ENCODE data around the gene MYO5B.

The MYO5B gene

DNA sequence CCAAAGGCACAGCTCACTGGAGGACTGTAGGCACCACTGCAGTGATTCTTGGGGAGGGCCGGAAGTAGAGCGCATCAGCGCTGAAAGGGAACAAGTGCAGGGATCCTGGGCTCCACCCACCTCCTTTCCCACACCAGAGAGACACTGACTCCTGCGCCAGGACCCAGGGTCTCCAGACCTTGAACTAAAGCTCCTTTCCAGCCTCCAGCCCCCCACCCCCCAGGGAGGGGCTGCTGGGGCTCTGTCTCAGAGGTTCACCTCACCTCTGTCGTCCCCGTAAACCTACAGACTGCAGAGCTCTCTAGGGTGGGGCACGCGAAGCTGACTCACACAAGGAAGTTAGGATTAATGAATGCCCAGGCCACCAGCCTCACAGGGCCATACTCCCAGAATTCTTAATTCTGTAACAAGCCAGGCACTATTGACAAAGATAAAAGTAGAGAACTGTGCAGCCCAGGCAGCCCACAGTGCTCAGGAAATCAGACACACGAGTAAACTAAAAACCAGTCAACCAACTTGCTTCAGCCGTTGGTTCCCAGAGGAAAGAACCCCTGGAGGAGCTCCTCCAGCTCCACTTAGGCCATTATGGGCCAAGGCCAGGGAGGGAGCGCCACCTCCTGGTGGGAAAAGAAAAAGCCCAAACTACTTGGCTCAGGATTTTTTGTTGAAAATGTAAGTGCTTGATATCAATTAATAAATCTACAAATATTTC is 336.5 kb downstream of the MYO5B start:
- peak in 40 of 58 donors; percentile 8 to 77 (median 30) for DNase-seq

DNA sequence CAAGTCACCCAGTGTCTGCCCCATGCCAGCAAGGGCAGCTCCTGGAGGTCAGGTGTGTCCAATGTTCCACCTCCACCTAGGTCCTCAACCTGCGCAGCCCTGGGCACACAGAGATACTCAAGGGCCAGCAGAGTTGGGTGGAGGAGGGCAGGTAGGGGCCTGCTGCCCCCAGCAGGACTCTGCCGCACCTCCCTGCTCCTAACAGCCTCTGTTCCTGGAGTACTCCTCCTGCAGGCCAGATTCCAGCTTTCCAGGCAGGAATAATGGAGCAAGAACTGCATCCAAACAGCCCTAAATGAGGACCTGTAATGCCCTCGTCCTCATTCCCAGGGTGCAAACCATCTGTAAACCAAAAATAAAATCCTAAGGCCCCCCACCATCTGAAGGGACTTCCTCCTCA is 337.2 kb downstream of the MYO5B start:
- DNase-seq: no peak

DNA sequence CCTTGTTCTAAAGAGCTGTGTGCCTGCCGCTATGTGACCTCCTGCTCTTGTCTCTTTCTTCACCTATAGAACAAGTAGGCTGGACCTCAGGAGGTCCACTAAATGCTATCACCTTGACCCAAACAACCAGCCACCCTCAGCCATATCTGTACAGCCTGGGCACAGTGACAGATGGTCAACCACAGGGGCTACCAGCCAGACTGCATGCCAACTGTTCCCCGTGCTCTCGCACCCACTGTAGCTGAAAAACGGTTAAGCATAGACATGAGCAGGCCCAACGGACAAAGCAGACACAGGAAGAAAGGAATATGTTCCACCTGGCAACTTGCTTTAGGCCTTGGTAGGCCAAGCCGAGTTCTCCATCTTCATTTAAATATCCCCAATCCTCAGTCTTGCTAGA is 338.5 kb downstream of the MYO5B start:
- no peak for DNase-seq

DNA sequence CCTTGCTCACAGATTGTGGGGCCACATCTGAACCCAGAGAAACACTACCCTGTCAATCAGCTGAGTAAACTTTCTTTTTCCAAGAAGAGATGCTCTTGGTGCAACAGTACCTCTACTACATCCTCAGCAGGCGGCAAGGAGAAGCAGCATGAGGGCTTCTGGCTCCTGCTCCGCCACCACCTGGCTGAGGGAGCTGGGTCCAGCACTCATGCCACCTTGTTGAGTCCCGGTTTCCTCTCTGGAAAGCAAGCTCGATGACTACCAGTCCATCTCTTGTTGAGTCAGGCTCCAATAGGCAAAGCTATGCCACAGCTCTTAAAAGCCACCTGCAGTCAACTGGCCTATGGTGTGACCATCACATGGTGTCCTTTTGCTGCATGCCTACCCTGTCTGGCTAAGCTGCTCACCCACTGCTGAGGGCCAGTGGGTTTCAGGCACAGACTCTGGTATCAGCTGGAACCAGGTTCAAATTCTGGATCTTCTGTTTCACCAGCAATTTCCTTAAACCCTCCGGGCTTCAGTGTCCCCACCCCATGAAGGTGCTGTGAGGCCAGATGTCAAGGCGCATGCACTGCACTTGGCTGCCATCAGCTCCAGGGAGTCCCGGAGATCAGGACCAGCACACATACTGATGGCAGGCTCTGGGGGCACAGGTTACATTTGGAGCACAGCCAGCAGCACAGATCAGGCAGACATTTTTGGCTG is 339.1 kb downstream of the MYO5B start:
- DNase-seq: no peak

DNA sequence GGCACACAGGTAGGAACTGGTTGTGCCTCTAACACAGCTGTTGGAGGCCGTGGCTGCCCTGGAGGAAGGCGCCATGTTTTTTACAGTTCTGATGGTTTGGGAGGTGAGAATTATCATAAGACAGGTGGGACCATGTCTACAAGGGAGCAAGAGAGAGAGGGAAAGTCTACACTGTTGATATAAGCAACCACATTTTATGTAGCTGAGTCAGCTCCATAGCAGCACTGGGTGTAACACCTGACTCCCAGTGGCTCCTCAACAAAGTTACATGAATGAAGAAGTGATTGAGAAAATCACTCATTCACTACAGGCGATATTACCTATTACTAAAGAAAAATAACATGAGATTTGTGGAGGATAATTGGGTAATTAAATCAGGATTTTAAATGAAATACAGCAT is 340.3 kb downstream of the MYO5B start:
- DNase-seq: no peak

DNA sequence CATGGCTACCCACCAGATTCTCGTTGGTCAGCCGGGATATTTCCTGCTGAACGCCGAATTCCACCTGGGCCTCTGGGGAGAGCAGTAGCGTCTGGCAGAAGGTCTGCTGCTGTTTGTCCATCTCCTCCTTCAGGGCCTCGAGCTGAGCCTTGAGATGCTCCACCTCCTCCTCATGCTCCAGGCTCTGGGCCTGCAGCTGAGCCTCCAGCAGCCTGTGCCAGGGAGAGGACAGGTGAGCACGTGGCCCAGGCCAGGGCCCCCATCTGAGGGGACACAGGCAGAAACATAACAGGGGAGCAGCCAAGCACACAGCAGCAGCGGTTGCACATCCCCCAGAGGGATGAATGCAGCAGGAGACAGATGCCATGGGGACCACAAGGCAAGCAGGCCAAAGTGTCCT is 341.5 kb downstream of the MYO5B start:
- DNase-seq: no peak

DNA sequence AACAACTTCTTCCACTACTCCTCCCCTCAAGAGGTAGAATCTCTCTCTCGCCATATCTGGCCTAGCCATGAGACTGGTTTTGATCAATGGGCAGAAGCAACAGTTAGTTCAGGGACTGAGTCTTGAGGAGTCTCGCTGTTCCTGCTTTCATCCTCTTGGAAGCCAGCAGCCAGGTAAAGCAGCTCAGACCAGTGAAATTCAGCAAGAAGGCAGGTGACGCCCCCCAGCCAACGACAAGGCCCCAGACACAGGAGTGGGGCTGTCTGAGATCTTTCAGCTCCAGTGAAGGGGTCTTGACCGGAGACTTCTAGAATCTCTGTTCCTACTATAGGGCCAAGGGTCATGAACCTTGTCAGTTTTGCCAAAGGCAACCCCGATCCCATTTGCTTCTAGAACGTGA is 341.9 kb downstream of the MYO5B start:
- DNase-seq: no peak

DNA sequence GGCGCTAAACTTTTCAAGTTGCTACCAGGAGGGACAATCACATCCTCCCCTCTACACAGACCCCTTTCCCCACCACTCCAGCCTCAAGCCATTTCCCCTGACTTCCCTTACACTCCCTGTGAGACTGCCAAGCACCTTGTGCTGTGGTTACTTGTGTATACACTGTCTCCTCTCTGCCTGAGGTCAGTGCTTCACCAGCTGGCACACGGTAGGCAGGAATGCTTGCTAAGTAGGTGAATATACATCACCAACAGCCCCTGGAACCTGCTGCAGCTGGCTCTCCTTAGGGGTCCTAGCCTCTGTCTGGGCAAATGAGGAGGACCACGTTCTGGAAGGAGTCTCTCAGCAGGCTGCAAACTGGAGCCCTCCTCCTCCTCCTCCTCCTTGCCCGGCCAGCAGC is 343.3 kb downstream of the MYO5B start:
- no peak for DNase-seq

DNA sequence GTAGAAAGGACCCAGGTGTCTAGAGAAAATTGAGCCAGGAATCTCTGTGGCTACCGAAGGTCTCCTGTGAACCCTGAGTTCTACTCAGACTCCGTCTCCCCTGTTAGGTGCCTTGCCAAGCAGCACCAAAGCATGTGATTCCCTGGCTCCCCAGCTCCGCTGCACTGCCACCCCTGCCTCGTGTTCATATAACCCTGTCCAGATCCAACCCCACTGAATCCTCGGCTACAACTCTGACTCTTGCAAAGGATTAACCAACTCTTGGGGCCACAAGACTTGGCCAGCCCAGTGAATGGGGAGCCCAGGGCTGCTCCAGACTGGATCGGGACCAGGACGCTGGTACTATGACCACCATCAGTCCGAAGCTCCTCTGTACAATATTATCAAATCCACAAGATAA is 344.3 kb downstream of the MYO5B start:
- no peak for DNase-seq

DNA sequence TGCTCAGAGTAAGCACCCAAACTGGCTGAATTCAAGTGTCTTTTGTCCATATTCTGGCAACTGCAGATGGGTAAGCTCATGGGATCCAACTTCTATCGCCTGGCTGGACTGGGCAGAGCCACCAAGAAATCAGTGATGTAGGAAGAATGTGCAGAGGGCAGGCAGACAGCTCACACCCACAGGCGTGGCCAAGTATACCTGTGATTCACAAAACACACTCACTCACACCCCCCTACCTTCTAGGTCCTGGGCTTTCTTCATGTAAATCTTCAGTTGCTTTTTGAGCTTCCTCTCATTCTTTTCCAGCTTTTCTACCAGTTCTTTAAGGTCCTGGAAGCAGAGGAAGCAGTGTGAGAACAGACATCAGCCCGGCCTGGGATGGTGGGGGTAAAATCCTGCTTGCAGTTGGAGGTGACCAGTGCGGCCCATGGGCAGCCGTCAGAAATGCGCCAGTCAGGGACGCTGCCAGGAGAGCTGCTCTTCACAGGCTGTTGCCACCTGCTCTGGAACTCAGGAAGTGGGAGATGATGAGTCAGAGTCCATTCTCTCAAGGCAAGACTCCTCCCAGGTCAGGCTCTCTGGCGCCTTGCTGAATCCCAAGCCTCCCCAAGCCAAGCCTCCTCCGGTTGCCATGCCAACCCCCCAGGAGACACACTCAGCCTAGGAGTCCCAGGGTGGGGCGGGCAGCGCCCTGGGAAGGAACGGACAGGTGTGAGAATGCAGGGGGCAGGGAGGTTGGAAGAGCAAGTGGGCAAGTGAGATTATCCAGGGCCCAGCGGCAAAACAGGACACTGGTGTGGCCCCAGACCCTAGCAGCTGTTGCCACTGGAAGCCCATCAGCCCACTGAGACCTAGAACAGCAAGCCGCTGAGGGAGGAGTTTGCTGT is 345.4 kb downstream of the MYO5B start:
- peak in 1 of 58 donors; percentile 9 for DNase-seq

DNA sequence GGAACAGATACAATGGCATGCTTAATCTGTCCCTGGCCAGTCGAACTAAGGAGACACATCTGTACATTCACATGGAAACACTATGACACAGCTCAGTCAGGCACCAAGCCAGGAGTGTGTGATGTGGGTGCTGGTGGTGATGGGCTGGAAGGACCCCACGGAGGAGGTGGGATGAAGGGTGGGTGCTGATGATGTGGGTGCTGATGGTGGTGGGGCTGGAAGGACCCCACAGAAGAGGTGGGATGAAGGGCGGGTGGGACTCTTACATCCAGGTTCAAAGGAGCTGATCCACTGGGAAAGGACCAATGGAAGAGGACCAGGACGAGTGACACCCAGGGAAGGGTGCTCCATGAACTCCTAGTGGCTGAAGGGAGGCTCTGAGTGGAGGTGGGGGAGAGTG is 346.8 kb downstream of the MYO5B start:
- no peak for DNase-seq

DNA sequence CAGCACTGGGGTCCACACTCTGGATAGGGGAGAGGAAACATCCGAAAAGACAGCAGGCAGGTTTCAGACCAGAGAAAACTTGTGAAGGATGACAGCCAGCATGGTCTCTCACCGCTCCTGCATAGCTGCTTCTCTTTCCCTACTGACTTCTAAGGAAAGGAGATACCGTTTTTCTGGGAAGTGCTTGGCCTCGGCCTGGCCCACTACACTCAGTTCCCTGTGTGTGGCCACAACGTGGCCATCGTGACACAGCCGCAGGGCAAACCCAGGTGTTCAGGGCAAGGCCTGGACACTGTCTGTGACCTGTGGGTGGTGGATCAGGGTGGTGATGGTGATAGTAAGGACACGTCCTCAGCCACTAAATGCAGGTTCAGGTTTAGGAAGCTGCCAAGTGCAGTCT is 347.4 kb downstream of the MYO5B start:
- DNase-seq: no peak

DNA sequence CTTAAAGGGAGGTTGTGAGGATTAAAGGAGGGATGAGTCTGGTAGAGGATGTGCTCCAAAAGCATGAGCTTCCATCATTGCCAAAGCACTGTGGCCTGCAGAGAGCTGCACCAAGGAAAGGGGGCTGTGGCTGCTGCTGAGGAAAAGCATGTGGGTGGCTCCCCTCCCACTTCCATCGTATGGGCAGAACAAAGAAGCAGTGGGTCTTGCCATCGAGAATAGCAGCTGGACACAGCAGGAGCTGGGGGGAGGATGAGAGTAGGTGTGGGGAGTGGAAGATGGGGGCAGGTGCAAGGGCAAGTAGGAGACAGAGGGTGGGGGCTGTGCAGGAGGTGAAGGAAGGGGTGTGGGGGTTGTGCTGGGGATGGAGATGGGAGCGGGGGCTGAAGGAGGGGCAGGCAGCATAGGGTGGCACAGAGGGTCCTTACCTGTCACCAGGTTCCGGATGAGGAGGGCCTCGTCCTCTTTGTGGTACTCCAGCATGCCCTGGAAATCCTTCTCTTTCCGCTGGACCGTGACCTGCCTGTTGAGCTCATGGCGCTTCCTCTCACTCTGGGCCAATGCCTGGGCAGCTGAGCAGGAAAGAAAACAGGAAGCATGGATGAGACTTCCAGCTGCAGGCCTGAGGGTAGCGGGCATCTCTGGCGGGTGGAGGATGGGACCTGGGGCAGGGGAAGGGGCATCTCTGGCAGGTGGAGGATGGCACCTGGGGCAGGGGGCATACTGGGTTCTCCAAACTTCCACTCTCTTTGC is 348.1 kb downstream of the MYO5B start:
- DNase-seq: no peak

DNA sequence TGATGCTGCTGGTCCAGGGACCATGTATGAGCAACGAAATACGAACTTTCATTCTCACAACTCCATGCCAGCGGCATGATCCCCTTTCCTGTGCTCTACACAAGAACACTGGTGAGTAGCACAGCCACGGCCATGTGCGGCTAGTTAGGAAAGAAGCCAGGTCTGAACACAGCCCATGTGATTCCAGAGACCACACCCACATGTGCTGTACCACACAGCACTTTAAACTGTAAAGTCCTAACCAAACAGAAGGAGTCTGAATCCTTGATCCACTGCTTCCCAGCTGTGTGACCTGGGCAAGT is 348.6 kb downstream of the MYO5B start:
- no peak for DNase-seq

DNA sequence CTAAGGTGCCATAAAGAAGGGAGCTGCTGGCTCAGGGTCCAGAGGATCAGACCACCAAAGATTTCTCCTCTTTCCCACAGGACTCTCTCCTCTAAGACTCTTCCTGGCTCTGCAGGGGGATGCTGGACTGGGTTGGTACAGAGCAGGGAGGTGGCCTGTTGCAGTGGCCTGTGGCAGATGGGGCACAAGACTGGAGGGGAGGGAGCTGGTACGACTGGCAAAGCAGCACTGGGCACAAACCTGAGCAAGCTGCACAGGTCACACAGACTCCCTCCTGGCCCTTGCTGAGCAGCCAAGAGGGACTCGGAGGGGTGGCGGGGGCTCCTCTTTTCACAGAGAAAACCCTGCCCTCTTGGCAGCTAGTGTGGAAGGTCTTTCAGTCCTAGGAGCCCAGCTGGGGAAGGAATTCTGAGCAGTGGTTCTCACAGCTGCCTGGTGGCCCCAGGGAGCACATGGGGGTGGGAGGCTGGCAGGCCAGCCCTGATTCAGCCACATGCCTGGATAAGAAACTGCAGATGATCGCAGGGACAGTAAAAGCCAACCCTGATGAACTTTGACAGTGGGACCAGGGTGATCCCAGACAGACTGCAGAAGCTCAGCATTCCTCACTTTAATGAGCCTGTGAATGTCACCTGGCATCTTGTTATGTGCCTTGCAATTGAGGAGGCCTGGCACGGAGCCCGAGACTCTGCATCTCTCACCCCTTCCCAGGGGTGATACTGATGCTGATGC is 349.2 kb downstream of the MYO5B start:
- DNase-seq: peak in 3 of 58 donors; percentile 18 to 23 (median 20)

DNA sequence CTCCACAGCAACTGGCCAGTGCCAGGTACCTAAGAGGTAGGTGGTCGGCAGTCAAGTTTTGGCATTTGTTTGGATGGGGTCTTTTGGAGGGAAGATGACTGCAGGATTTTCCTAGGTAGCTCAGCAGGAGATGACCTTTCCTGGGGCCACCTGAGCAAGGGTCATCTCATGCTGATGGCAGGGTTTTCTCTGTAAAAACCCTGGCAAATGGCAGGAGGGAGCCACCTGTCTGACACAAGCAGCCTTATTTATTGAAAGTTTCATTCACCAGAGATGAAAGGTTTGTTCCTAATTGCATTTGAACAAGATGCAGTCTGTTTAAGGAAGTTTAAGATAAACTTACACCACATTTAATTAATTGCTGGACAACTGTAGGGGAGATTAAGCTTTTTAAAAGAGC is 350.0 kb downstream of the MYO5B start:
- no peak for DNase-seq

DNA sequence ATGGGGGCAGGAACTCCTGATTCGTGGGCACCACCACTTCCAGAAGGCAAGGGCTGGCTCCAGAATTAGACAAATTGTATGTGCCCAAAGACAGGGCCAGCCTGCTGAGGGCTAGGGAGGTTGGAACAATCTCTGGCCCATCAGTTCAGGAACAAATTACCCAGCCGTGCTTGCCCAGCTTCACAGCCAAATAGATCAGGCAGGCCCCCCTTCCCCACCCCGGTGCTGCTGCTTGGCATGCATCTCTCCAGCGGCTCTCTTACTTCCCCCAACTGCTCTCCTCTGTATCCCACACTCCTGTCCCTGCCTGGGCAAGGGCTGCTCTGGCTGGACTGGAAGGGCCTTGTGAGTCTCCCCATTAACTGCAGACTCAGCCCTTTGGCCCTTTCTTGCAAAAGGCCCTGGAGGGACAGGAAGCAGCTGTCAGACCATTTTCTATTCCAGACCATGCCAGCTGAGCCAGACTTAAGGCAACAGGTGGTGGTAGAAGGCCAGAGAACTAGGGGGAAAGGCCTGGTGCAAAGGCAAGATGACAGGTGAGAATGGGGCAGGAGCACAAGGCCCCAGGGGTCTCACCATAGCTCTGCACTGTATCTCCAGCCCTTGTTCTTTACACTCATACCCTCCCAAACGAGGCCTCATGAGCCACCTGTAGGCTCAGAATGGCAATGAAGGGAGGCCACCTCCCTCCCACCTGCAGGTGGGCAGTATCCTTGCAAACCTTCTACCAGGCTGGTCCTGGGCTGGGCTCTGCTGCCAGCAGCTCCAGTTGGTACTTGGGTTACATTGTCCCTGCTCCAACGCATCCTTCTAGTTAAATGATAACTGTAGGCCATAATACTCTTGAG is 350.9 kb downstream of the MYO5B start:
- peak in 1 of 58 donors; percentile 18 for DNase-seq

DNA sequence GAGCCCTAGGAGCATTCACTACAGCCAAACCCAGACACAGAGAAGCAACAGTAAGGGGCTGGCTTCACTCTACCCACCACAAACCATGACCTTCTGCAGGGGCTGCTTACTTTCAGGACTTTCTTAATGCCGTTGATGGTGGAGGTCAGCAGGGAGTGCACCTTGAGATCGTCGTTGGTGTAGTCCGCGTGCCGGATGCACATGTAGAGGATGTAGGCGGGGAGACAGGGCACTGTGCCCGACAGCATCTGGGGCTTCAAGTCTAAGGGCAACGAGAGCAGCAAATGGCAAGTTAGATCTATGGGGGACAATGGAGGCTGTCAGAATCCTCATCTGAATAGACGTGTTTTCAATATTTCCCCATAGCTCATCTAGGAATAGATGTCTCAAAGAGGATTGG is 351.8 kb downstream of the MYO5B start:
- no peak for DNase-seq

DNA sequence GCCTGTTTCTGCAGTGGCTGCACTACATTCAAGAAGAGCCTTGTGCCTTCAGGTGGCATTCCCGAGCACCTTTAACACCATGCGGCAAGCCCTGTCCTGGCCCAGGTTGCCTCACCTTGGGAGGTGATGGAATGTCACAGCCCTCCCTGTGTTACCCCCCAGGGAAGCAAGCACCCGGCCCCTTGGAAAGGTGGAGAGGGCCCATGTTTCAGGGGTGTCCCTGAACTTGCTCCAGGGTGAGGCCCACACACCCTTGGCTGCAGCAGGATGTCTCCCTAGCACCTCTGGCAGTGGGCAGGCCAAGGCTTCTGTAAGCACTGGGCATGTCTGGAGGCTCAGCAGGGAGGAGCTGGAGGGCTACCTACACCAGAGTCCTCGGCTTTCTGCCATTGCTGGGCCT is 352.3 kb downstream of the MYO5B start:
- DNase-seq: no peak

Data from anterior cingulate cortex (tissue), 58 donors.